Keratinocyte (primary cell): ENCODE data around the gene EEA1.

Source experiments
- EZH2 ChIP-seq: IDR thresholded peaks from one replicate; pipeline ENCODE4 v1.6.1; 2012; ENCODE audit warnings: inconsistent platforms, mild to moderate bottlenecking, low read length, moderate library complexity
- TF ChIP-seq, protein P1 (sequence below), 3 experiments: IDR thresholded peaks in 1 of 3; conservative IDR thresholded peaks in 1 of 3; optimal IDR thresholded peaks in 1 of 3; 2 replicates in 2 of 3; 3 replicates in 1 of 3; pipeline versions ENCODE3 to v1.5.1; 2011; ENCODE audit warnings: low read length in 3 of 3, mild to moderate bottlenecking in 3 of 3, moderate library complexity in 2 of 3, control low read depth in 1 of 3, inconsistent platforms in 1 of 3; ENCODE audit not compliant: insufficient read depth in 2 of 3; ENCODE audit errors: extremely low read depth in 1 of 3

DNA sequence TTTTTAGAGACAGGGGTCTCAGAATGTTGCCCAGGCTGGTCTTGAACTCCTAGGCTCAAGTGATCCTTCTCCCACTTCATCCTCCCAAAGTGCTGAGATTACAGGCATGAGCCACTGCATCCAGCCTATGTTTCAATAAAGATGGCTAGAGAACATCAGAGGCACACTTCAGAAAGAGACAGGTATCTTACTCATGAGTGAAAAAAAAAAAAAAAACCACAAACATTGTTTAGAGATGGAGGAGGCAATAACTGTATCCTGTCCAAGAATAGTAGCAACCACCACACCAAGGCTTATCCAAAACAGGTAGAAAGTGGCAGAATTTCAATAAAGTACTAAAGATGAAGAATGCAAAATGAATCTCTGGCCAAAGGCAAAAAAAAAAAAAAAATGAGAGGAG, 30.3 kb downstream of the EEA1 start:
- TF ChIP-seq, protein P1, sequence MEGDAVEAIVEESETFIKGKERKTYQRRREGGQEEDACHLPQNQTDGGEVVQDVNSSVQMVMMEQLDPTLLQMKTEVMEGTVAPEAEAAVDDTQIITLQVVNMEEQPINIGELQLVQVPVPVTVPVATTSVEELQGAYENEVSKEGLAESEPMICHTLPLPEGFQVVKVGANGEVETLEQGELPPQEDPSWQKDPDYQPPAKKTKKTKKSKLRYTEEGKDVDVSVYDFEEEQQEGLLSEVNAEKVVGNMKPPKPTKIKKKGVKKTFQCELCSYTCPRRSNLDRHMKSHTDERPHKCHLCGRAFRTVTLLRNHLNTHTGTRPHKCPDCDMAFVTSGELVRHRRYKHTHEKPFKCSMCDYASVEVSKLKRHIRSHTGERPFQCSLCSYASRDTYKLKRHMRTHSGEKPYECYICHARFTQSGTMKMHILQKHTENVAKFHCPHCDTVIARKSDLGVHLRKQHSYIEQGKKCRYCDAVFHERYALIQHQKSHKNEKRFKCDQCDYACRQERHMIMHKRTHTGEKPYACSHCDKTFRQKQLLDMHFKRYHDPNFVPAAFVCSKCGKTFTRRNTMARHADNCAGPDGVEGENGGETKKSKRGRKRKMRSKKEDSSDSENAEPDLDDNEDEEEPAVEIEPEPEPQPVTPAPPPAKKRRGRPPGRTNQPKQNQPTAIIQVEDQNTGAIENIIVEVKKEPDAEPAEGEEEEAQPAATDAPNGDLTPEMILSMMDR (optimal IDR thresholded peaks at IDR 0.05 in 1 of 3, IDR thresholded peaks at IDR 0.05 in 1 of 3, conservative IDR thresholded peaks at IDR 0.05 in 1 of 3; ENCODE audit: extremely low read depth in 1 of 3, insufficient read depth in 2 of 3, low read length in 3 of 3), result no peak
- no peak for TF ChIP-seq EZH2
